H1 (cell line): ENCODE results near the gene TCEANC2. TPM values are rescaled to one million over a fixed set of nuclear protein-coding genes. Genes with fewer than 3 reads are reported as not detected.

Experiments used
- ATF3 ChIP-seq: IDR thresholded peaks from 2 replicates; pipeline ENCODE4 v1.6.1; 2011; ENCODE audit warnings: low read depth, mild to moderate bottlenecking, low read length; ENCODE audit not compliant: insufficient read depth
- RBBP5 ChIP-seq: IDR thresholded peaks from 2 replicates; pipeline ENCODE4 v1.7.1; 2012; ENCODE audit warnings: low read depth, mild to moderate bottlenecking, inconsistent platforms, low read length, moderate library complexity, borderline replicate concordance
- SP2 ChIP-seq: IDR thresholded peaks from 2 replicates; pipeline ENCODE4 v1.6.1; 2012; ENCODE audit warnings: mild to moderate bottlenecking, low read length, inconsistent platforms
- SUZ12 ChIP-seq: fragments of 200-600 bp; sonication (generic); IDR thresholded peaks from 2 replicates; pipeline ENCODE4 v1.6.1; 2012; ENCODE audit warnings: mild to moderate bottlenecking, inconsistent platforms, low read length, moderate library complexity, mixed read lengths
- polyA plus RNA-seq, 7 experiments: library from polyadenylated mRNA; depleted of rRNA in 3 of 7; stranded (reverse) in 5 of 7; unstranded in 2 of 7; fragments of >200 nt in 5 of 7; fragments of 200-250 nt in 2 of 7; gene quantifications; 1 replicate in 5 of 7; 2 replicates in 1 of 7; 4 replicates in 1 of 7; pipeline versions ENCODE4 v1.2.1 to v1.2.3, GENCODE V29; 2011 to 2013; ENCODE audit warnings: missing spikeins in 2 of 7, mixed read lengths in 2 of 7
- total RNA-seq: library from RNA; stranded (reverse); fragmentation: NEBNext Ultra II Directional; extraction: Animal tissue kit (Norgen Biotek cat#: 25700); gene quantifications from 2 replicates; pipeline ENCODE4 v1.2.1, GENCODE V29; 2021
- TF ChIP-seq, protein P1 (sequence below): fragments of 300-600 bp; sonication (generic); IDR thresholded peaks from 2 replicates; pipeline ENCODE4 v1.7.1; 2012; ENCODE audit warnings: low read length, moderate library complexity, mild to moderate bottlenecking, inconsistent platforms; ENCODE audit not compliant: insufficient replicate concordance

The TCEANC2 gene
- total and polyA plus RNA-seq, 2 of the 8 experiments (the other 6 are each of a cell fraction or from before 2014, with no cell fraction given): 4.2 to 8.2 TPM

DNA sequence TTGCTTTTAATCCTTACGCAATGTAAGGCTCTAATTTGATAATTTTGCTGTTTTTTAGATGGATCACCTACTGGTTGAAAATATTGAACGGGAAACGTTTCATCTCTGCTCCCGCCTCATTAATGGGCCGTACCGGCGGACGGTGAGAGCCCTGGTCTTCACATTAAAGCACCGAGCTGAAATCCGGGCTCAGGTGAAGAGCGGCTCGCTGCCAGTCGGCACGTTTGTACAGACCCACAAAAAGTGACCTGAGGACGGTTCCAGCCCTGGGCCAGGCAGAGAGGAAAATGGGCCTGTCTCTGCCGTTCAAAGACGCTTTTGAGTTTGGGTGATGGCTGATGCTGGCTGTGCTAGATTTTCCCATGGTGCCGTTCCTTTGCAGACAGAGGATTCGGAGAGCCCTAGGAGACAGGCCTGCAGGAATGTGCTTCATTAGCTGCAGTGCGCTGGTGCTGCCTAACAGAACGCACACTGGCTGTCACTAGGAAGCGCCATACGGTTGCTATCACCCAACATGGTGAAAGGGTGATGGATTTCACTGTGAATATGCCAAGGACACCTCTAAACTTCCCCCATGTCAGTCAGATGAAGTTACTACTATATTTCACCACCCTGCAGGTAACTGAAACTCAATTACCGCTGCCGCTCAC, 42.9 kb downstream of the TCEANC2 start (continued):
- TF ChIP-seq, protein P1, sequence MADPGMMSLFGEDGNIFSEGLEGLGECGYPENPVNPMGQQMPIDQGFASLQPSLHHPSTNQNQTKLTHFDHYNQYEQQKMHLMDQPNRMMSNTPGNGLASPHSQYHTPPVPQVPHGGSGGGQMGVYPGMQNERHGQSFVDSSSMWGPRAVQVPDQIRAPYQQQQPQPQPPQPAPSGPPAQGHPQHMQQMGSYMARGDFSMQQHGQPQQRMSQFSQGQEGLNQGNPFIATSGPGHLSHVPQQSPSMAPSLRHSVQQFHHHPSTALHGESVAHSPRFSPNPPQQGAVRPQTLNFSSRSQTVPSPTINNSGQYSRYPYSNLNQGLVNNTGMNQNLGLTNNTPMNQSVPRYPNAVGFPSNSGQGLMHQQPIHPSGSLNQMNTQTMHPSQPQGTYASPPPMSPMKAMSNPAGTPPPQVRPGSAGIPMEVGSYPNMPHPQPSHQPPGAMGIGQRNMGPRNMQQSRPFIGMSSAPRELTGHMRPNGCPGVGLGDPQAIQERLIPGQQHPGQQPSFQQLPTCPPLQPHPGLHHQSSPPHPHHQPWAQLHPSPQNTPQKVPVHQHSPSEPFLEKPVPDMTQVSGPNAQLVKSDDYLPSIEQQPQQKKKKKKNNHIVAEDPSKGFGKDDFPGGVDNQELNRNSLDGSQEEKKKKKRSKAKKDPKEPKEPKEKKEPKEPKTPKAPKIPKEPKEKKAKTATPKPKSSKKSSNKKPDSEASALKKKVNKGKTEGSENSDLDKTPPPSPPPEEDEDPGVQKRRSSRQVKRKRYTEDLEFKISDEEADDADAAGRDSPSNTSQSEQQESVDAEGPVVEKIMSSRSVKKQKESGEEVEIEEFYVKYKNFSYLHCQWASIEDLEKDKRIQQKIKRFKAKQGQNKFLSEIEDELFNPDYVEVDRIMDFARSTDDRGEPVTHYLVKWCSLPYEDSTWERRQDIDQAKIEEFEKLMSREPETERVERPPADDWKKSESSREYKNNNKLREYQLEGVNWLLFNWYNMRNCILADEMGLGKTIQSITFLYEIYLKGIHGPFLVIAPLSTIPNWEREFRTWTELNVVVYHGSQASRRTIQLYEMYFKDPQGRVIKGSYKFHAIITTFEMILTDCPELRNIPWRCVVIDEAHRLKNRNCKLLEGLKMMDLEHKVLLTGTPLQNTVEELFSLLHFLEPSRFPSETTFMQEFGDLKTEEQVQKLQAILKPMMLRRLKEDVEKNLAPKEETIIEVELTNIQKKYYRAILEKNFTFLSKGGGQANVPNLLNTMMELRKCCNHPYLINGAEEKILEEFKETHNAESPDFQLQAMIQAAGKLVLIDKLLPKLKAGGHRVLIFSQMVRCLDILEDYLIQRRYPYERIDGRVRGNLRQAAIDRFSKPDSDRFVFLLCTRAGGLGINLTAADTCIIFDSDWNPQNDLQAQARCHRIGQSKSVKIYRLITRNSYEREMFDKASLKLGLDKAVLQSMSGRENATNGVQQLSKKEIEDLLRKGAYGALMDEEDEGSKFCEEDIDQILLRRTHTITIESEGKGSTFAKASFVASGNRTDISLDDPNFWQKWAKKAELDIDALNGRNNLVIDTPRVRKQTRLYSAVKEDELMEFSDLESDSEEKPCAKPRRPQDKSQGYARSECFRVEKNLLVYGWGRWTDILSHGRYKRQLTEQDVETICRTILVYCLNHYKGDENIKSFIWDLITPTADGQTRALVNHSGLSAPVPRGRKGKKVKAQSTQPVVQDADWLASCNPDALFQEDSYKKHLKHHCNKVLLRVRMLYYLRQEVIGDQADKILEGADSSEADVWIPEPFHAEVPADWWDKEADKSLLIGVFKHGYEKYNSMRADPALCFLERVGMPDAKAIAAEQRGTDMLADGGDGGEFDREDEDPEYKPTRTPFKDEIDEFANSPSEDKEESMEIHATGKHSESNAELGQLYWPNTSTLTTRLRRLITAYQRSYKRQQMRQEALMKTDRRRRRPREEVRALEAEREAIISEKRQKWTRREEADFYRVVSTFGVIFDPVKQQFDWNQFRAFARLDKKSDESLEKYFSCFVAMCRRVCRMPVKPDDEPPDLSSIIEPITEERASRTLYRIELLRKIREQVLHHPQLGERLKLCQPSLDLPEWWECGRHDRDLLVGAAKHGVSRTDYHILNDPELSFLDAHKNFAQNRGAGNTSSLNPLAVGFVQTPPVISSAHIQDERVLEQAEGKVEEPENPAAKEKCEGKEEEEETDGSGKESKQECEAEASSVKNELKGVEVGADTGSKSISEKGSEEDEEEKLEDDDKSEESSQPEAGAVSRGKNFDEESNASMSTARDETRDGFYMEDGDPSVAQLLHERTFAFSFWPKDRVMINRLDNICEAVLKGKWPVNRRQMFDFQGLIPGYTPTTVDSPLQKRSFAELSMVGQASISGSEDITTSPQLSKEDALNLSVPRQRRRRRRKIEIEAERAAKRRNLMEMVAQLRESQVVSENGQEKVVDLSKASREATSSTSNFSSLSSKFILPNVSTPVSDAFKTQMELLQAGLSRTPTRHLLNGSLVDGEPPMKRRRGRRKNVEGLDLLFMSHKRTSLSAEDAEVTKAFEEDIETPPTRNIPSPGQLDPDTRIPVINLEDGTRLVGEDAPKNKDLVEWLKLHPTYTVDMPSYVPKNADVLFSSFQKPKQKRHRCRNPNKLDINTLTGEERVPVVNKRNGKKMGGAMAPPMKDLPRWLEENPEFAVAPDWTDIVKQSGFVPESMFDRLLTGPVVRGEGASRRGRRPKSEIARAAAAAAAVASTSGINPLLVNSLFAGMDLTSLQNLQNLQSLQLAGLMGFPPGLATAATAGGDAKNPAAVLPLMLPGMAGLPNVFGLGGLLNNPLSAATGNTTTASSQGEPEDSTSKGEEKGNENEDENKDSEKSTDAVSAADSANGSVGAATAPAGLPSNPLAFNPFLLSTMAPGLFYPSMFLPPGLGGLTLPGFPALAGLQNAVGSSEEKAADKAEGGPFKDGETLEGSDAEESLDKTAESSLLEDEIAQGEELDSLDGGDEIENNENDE: no peak
- TF ChIP-seq ATF3: no peak
- no peak for TF ChIP-seq RBBP5
- no peak for TF ChIP-seq SP2
- no peak for TF ChIP-seq SUZ12
